GM19043 (cell line): ENCODE results near the gene RIN2.
"Not testable (repeated sequence)": the region's sequence is repeated elsewhere in the genome, so short reads cannot be mapped to it uniquely, and the experiment has no call there.

Source experiments
- ATAC-seq: cut with Tn5 transposase; IDR thresholded peaks from one replicate; pipeline ENCODE4 v1.9.1; 2021; ENCODE audit warnings: low read depth; ENCODE audit not compliant: unreplicated experiment

Gene RIN2

GRCh38 chr20:19738951-19739350 lies 19.1 kb upstream of the RIN2 start:
- no peak for ATAC-seq

GRCh38 chr20:19739351-19739750 lies 18.7 kb upstream of the RIN2 start:
- no peak for ATAC-seq

GRCh38 chr20:19740512-19740911 lies 17.5 kb upstream of the RIN2 start:
- ATAC-seq = no peak

GRCh38 chr20:19741924-19742323 lies 16.1 kb upstream of the RIN2 start:
- ATAC-seq = no peak

GRCh38 chr20:19742974-19743639 lies 15.0 kb upstream of the RIN2 start:
- no peak for ATAC-seq

GRCh38 chr20:19743640-19743995 lies 14.4 kb upstream of the RIN2 start:
- ATAC-seq = no peak

GRCh38 chr20:19745106-19745505 lies 13.0 kb upstream of the RIN2 start:
- ATAC-seq = no peak

- no peak for ATAC-seq
These were observed 12.5 kb upstream of the RIN2 start for GRCh38 chr20:19745584-19745983.

GRCh38 chr20:19746396-19746795 lies 11.7 kb upstream of the RIN2 start:
- no peak for ATAC-seq

GRCh38 chr20:19747903-19748302 lies 10.2 kb upstream of the RIN2 start:
- ATAC-seq = no peak

- ATAC-seq = no peak
These were observed 9.4 kb upstream of the RIN2 start for GRCh38 chr20:19748681-19749080.

GRCh38 chr20:19749618-19750071 lies 8.4 kb upstream of the RIN2 start:
- no peak for ATAC-seq

GRCh38 chr20:19750101-19750606 lies 7.9 kb upstream of the RIN2 start:
- ATAC-seq = no peak

- no peak for ATAC-seq
These were observed 7.0 kb upstream of the RIN2 start for GRCh38 chr20:19750907-19751636.

- ATAC-seq = not testable (repeated sequence)
These were observed 3.9 kb upstream of the RIN2 start for GRCh38 chr20:19754201-19754600.

- ATAC-seq = no peak
These were observed 1.1 kb upstream of the RIN2 start for GRCh38 chr20:19756761-19757486.

GRCh38 chr20:19757487-19758132 lies 448 bp upstream of the RIN2 start:
- ATAC-seq = no peak

GRCh38 chr20:19758501-19759331 lies 658 bp downstream of the RIN2 start:
- ATAC-seq = no peak

- ATAC-seq = no peak
These were observed 2.3 kb downstream of the RIN2 start for GRCh38 chr20:19760371-19760721.

GRCh38 chr20:19761326-19761725 lies 3.3 kb downstream of the RIN2 start:
- no peak for ATAC-seq
